HK-2 (cell line): ENCODE measurements around the gene LYPD3.
A peak's percentile ranks its signal among the peaks of the same experiment; 100 is the strongest.
"Not testable (repeated sequence)": the region's sequence is repeated elsewhere in the genome, so short reads cannot be mapped to it uniquely, and the experiment has no call there.

ENCODE experiments used
- DNase-seq: peaks from one replicate; pipeline ENCODE4 v3.0.0-alpha.2; 2018; ENCODE audit not compliant: unreplicated experiment

The LYPD3 gene

GRCh38 chr19:43462383-43462782, 3.0 kb downstream of the LYPD3 start:
- no peak for DNase-seq

GRCh38 chr19:43461303-43461702, 4.1 kb downstream of the LYPD3 start:
- no peak for DNase-seq

GRCh38 chr19:43460362-43461016, 4.9 kb downstream of the LYPD3 start:
- DNase-seq, result no peak

- no peak for DNase-seq
Observed at GRCh38 chr19:43457809-43458208, 7.6 kb downstream of the LYPD3 start.

GRCh38 chr19:43455321-43456113, 9.9 kb downstream of the LYPD3 start:
- DNase-seq, result no peak

GRCh38 chr19:43454031-43454430, 11.4 kb downstream of the LYPD3 start:
- DNase-seq, result no peak

- DNase-seq, result no peak
Observed at GRCh38 chr19:43452582-43452981, 12.8 kb downstream of the LYPD3 start.

- DNase-seq, result no peak
Observed at GRCh38 chr19:43450545-43450997, 14.8 kb downstream of the LYPD3 start.

- no peak for DNase-seq
Observed at GRCh38 chr19:43447655-43448054, 17.8 kb downstream of the LYPD3 start.

- DNase-seq, result peak; percentile 74
Observed at GRCh38 chr19:43446746-43447489, 18.5 kb downstream of the LYPD3 start.

- DNase-seq, result no peak
Observed at GRCh38 chr19:43445426-43445825, 20.0 kb downstream of the LYPD3 start.

GRCh38 chr19:43444531-43445287, 20.7 kb downstream of the LYPD3 start:
- DNase-seq, result peak; percentile 67

- not testable (repeated sequence) for DNase-seq
Observed at GRCh38 chr19:43444091-43444490, 21.3 kb downstream of the LYPD3 start.

- no peak for DNase-seq
Observed at GRCh38 chr19:43441716-43442115, 23.7 kb downstream of the LYPD3 start.

- no peak for DNase-seq
Observed at GRCh38 chr19:43439709-43440063, 25.7 kb downstream of the LYPD3 start.

- no peak for DNase-seq
Observed at GRCh38 chr19:43439032-43439708, 26.2 kb downstream of the LYPD3 start.

GRCh38 chr19:43438291-43439031, 26.9 kb downstream of the LYPD3 start:
- no peak for DNase-seq

- DNase-seq, result no peak
Observed at GRCh38 chr19:43437712-43438111, 27.7 kb downstream of the LYPD3 start.

GRCh38 chr19:43437284-43437683, 28.1 kb downstream of the LYPD3 start:
- not testable (repeated sequence) for DNase-seq

- no peak for DNase-seq
Observed at GRCh38 chr19:43435775-43436174, 29.6 kb downstream of the LYPD3 start.

GRCh38 chr19:43433689-43434088, 31.7 kb downstream of the LYPD3 start:
- no peak for DNase-seq
